GM21526 (cell line): Measurements from ENCODE around the gene ITCH.
"Not testable (repeated sequence)": the region's sequence is repeated elsewhere in the genome, so short reads cannot be mapped to it uniquely, and the experiment has no call there.

Source experiments
- ATAC-seq: cut with Tn5 transposase; IDR thresholded peaks from one replicate; pipeline ENCODE4 v1.9.1; 2021; ENCODE audit warnings: moderate library complexity; ENCODE audit not compliant: unreplicated experiment, low FRiP score

The ITCH gene

GRCh38 chr20:34343458-34344211, 19.4 kb upstream of the ITCH start:
- no peak for ATAC-seq

GRCh38 chr20:34344238-34344637, 18.8 kb upstream of the ITCH start:
- ATAC-seq, result no peak

GRCh38 chr20:34345402-34345736, 17.7 kb upstream of the ITCH start:
- ATAC-seq, result no peak

GRCh38 chr20:34345839-34346532, 17.1 kb upstream of the ITCH start:
- not testable (repeated sequence) for ATAC-seq

GRCh38 chr20:34346533-34346865, 16.6 kb upstream of the ITCH start:
- not testable (repeated sequence) for ATAC-seq

GRCh38 chr20:34347571-34347970, 15.5 kb upstream of the ITCH start:
- no peak for ATAC-seq

GRCh38 chr20:34350095-34350494, 13.0 kb upstream of the ITCH start:
- no peak for ATAC-seq

- not testable (repeated sequence) for ATAC-seq
Observed at GRCh38 chr20:34353467-34353866, 9.6 kb upstream of the ITCH start.

- ATAC-seq, result no peak
Observed at GRCh38 chr20:34355427-34355826, 7.6 kb upstream of the ITCH start.

GRCh38 chr20:34359729-34360128, 3.3 kb upstream of the ITCH start:
- ATAC-seq, result not testable (repeated sequence)

- peak; percentile 15 for ATAC-seq
Observed at GRCh38 chr20:34362502-34363061, 491 bp upstream of the ITCH start.

- peak; percentile 25 for ATAC-seq
Observed at GRCh38 chr20:34363465-34364222, 571 bp downstream of the ITCH start.

GRCh38 chr20:34364223-34364506, 1.1 kb downstream of the ITCH start:
- no peak for ATAC-seq

- ATAC-seq, result peak; percentile 43
Observed at GRCh38 chr20:34365765-34366213, 2.7 kb downstream of the ITCH start.

GRCh38 chr20:34367155-34367554, 4.1 kb downstream of the ITCH start:
- ATAC-seq, result no peak

- ATAC-seq, result not testable (repeated sequence)
Observed at GRCh38 chr20:34367911-34368310, 4.8 kb downstream of the ITCH start.

- ATAC-seq, result no peak
Observed at GRCh38 chr20:34368547-34368946, 5.5 kb downstream of the ITCH start.

- ATAC-seq, result no peak
Observed at GRCh38 chr20:34369265-34369664, 6.2 kb downstream of the ITCH start.

- no peak for ATAC-seq
Observed at GRCh38 chr20:34370062-34370461, 7.0 kb downstream of the ITCH start.

- ATAC-seq, result no peak
Observed at GRCh38 chr20:34373445-34373844, 10.4 kb downstream of the ITCH start.

- ATAC-seq, result no peak
Observed at GRCh38 chr20:34374209-34374760, 11.2 kb downstream of the ITCH start.
